Testis (tissue), 3 donors: Measurements from ENCODE around the gene CADM1. TPM values are rescaled to one million over a fixed set of nuclear protein-coding genes. Genes with fewer than 3 reads are reported as not detected.

Source experiments
- DNase-seq: peaks from one replicate; pipeline ENCODE4 v3.0.0-alpha.2; 2019
- H3K27ac ChIP-seq, 2 donors: fragments of 200-600 bp; sonication (generic); one replicate each; pipeline ENCODE4 v1.5.1; 2019
- H3K27me3 ChIP-seq: fragments of 200-600 bp; sonication (generic); one replicate; pipeline ENCODE4 v1.5.1; 2019
- H3K36me3 ChIP-seq: fragments of 200-600 bp; sonication (generic); one replicate; pipeline ENCODE4 v1.5.1; 2017; ENCODE audit warnings: low read depth; ENCODE audit errors: missing control alignments
- H3K4me1 ChIP-seq: fragments of 200-600 bp; sonication (generic); one replicate; pipeline ENCODE4 v1.5.1; 2019
- H3K4me3 ChIP-seq, 2 donors: fragments of 200-600 bp; sonication (generic); one replicate each; pipeline ENCODE4 v1.5.1; 2017 to 2019
- H3K9me3 ChIP-seq: fragments of 200-600 bp; sonication (generic); one replicate; pipeline ENCODE4 v1.5.1; 2017
- CTCF ChIP-seq, 3 experiments: fragments of 450-650 bp in 2 of 3; fragments of 200-600 bp in 1 of 3; sonication (generic) in 1 of 3; IDR thresholded peaks; one replicate each; pipeline ENCODE4 v1.5.1; 2016 to 2019; ENCODE audit warnings: antibody characterized with exemption in 3 of 3, mild to moderate bottlenecking in 2 of 3, moderate library complexity in 1 of 3
- POLR2A ChIP-seq: fragments of 450-650 bp; IDR thresholded peaks from one replicate; pipeline ENCODE4 v1.6.1; 2017; ENCODE audit warnings: antibody characterized with exemption, mild to moderate bottlenecking, moderate library complexity
- WGBS, 2 donors: methylation state at CpG; one replicate each; pipeline ENCODE4 v1.1.5; 2018; 5-methylcytosine and 5-hydroxymethylcytosine counted together
- intact Hi-C: fragments of 100-400 bp; cut with DNase I; formaldehyde crosslinking; loops from one replicate; pipeline ENCODE4 v1.15.1; 2023; ENCODE audit warnings: low total_unique reads
- polyA plus RNA-seq: library from polyadenylated mRNA; stranded (reverse); fragments of 350-450 nt; fragmentation: Illumina TruSeq; extraction: RNeasy Lipid Tissue Mini Kit (QIAGEN cat#74804); gene quantifications from one replicate; pipeline ENCODE4 v1.2.3, GENCODE V29; 2014; ENCODE audit warnings: low read depth, low replicate concordance; ENCODE audit not compliant: insufficient read depth
- total RNA-seq, 2 donors: library from RNA; depleted of rRNA; stranded (reverse); fragments of >200 nt; gene quantifications; one replicate each; pipeline ENCODE4 v1.2.3, GENCODE V29; 2016

The CADM1 gene
- total and polyA plus RNA-seq, 3 donors from 2014 or later, result 135 to 230 (median 216) TPM

- no peak for DNase-seq
- H3K4me3 ChIP-seq, result no peak overlapping the region
- no peaks in the 10 kb centered on the region for H3K27me3 ChIP-seq
- intact Hi-C loops, result loop anchor here (10.0 kb wide), 1 partner anchor 944 kb away; no protein-coding TSS in a partner anchor
- no peaks in the 10 kb centered on the region for H3K9me3 ChIP-seq
- H3K27ac ChIP-seq, result no peak overlapping the region
- no peaks in the 10 kb centered on the region for H3K36me3 ChIP-seq
- TF ChIP-seq POLR2A (no peak), CTCF (IDR thresholded peaks at IDR 0.05) (no peak)
- WGBS, 2 donors, result 77 to 91% methylated on average over 3 of the region's 3 CpGs
- no peaks in the 10 kb centered on the region for H3K4me1 ChIP-seq
These were observed 173.3 kb downstream of the CADM1 start for GRCh38 chr11:115330684-115331482.

- Histone ChIP-seq H3K36me3 (no peaks in the 10 kb centered on the region), H3K4me3 (no peak overlapping the region), H3K9me3 (no peaks in the 10 kb centered on the region), H3K27me3 (no peaks in the 10 kb centered on the region), H3K4me1 (peaks cover 7% of the 10 kb centered on the region), H3K27ac (no peak overlapping the region)
- no peak for TF ChIP-seq CTCF (IDR thresholded peaks at IDR 0.05)
- no peak for TF ChIP-seq POLR2A
- intact Hi-C loops, result no loop called here
- 86 to 90% methylated on average over 2 of the region's 2 CpGs for WGBS, 2 donors
- DNase-seq, result no peak
These were observed 177.7 kb downstream of the CADM1 start for GRCh38 chr11:115326526-115326925.

- Histone ChIP-seq H3K9me3 (no peaks in the 10 kb centered on the region), H3K27ac (no peak overlapping the region), H3K27me3 (no peaks in the 10 kb centered on the region), H3K4me3 (no peak overlapping the region), H3K36me3 (no peaks in the 10 kb centered on the region), H3K4me1 (peaks cover 7% of the 10 kb centered on the region)
- TF ChIP-seq CTCF (IDR thresholded peaks at IDR 0.05) (no peak), POLR2A (no peak)
- intact Hi-C loops, result no loop called here
- WGBS, 2 donors, result 61 to 83% methylated on average over 1 of the region's 1 CpG
- DNase-seq, result no peak
These were observed 178.7 kb downstream of the CADM1 start for GRCh38 chr11:115325523-115325922.

DNA sequence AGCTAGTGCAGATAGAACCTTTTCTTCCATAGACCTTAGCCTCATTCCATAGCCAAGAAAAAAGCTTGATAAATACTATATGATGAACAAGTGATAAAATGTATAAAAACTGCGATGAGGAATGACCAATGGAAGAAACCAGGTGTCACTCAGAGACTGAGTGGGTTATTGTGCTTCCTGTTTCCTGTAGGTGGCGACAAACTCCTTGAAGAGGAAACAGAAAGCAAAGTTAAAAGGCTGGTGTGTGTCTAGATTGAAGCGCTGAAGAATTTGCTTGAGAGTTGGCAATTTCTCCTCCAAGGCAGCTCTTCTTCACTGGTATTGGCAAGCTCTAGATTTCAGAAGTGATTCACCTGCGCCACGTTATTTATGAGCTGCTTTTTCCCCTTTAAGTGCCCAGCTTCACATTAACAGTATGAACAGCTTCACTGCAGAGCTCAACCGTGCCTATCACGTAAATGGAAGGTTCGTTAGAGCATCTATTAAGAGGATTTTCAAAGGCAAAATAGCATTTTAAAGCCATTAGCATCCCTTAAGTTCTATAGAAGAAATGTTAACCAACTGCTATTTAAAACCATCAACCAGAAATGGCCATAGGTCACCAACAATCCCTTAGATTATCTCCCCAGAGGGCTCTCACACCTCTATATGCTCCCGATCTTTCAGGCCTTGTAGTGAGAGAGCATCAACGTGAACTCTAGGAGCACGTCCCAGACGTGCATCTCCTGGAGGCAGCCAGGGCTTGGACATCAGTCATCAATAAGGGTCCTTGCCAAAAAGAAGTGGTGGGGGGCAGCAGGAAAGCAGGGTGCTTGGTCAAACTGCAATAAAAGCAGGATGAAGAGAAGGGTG is 179.4 kb downstream of the CADM1 start:
- H3K36me3 ChIP-seq, result no peaks in the 10 kb centered on the region
- TF ChIP-seq CTCF (IDR thresholded peaks at IDR 0.05) (peak; percentile 51 to 80 (median 70)), POLR2A (no peak)
- no peak overlapping the region for H3K4me3 ChIP-seq
- no peaks in the 10 kb centered on the region for H3K27me3 ChIP-seq
- peak; percentile 64 for DNase-seq
- intact Hi-C loops, result no loop called here
- no peak overlapping the region for H3K27ac ChIP-seq
- H3K9me3 ChIP-seq, result no peaks in the 10 kb centered on the region
- 51 to 52% methylated on average over 12 of the region's 12 CpGs for WGBS, 2 donors
- peaks cover 7% of the 10 kb centered on the region for H3K4me1 ChIP-seq
